GM19193 (cell line): ENCODE measurements around the gene PRDM16.

ENCODE experiments used
- POLR2A ChIP-seq: IDR thresholded peaks from 4 replicates; pipeline ENCODE4 v1.6.1; 2011; ENCODE audit not compliant: insufficient read depth, insufficient read length; ENCODE audit errors: extremely low read depth

The PRDM16 gene

DNA sequence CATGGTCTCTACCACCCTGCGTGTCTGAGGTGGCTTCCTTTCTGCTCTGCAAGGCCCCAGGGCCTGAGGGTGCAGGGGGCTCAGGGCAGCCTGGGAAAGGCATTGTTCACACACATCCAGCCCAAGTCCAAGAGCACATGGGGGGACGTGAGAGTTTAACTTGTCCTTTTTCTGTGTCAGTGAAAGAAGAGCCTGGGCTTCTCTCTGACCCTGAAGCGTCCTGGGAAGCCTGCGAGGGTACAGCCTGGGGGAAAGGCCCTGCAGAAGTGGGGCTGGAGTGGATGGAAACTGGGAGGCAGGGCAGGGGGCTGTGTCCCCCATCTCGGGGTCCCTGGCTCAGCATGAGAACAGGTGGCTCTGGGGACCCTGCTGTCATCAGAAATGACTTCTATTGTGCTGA lies 181.6 kb downstream of the PRDM16 start:
- TF ChIP-seq POLR2A, result no peak

DNA sequence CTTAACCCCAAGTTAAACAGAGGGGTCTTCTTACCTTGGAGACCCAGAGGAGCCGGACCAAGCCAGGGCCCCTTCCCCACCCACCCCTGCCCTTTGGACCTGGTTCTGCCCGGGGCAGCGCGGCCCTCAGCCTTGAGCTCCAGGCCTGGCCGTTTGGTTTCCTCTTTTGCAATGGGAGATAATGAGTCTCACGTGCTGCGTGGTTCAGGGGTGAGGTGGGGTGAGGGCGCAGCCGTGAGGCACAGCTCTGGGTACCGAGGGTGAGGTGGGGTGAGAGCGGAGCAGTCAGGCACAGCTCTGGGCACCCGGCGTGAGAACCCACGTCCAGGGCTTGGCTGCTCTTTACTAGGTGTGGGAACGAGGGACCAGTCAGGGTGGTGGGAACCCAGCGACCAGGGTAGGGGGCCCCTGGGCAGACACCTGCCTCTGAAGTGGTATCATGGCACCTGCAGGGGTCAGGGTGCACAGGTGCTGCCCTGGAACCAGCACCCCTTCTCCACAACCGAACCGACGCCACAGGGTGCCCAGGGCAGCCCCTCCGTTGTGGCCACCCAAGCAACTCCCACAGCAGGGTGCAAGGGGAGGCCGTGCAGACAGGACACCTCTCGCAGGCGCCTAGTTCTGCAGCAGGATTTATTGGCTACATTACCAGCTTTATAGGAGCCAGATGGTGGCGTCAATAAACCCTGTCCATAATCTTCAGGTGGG lies 182.2 kb downstream of the PRDM16 start:
- no peak for TF ChIP-seq POLR2A

DNA sequence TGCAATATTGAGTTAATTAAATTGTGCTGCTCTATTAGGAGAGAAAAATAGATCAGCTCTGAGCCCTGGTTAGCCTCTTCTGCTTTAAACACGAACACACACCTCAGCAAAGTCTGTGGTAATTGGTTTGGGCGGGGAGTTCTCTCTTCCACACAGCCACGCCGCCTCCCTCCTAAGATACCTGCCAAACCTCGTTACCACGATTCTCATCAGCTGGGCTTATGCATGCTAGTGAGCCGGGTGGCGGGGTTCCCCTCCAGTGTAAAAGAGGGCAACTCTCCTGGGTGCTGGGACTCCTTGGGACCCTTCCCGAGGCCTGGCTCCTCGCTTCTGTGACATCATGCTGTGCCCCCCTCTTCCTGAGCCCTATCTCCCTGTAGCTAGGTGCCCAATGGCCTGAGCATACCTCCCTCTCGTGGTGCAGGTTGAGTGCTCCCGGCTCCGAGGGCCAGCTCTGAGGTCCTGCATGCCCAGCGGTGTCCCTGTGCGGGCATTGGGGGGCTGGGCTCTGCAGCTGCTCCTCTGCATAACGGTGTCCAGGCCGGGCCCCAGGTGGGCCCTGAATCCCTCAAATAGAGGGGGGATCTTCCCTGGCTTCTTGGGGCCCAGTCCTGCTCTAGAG lies 182.9 kb downstream of the PRDM16 start:
- no peak for TF ChIP-seq POLR2A

- no peak for TF ChIP-seq POLR2A
These were observed 186.7 kb downstream of the PRDM16 start for GRCh38 chr1:3255680-3256079.

- no peak for TF ChIP-seq POLR2A
These were observed 188.8 kb downstream of the PRDM16 start for GRCh38 chr1:3257788-3258187.

GRCh38 chr1:3258386-3259003 lies 189.5 kb downstream of the PRDM16 start:
- no peak for TF ChIP-seq POLR2A

DNA sequence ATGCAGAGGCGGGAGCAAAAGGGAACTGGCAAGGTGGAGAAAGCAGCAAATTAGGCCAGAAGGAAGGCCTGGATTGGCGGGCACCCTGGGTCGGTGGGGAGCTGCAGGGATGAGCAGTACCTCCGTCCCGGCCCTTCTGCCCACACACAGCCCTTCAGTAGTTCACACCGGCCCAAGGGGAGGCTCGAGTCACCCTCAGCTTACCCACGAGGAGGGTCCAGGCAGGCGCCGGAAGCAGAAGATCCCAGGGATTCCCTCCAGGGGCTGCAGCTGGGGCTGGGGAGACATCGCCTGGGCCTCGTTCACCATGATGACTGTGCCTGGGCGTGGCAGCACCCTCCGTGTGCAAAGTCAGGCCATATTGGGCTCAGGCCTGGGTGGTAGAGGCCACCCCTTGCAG lies 190.0 kb downstream of the PRDM16 start:
- TF ChIP-seq POLR2A, result no peak

- TF ChIP-seq POLR2A, result no peak
These were observed 192.3 kb downstream of the PRDM16 start for GRCh38 chr1:3261007-3261968.

- TF ChIP-seq POLR2A, result no peak
These were observed 193.1 kb downstream of the PRDM16 start for GRCh38 chr1:3261969-3262579.

DNA sequence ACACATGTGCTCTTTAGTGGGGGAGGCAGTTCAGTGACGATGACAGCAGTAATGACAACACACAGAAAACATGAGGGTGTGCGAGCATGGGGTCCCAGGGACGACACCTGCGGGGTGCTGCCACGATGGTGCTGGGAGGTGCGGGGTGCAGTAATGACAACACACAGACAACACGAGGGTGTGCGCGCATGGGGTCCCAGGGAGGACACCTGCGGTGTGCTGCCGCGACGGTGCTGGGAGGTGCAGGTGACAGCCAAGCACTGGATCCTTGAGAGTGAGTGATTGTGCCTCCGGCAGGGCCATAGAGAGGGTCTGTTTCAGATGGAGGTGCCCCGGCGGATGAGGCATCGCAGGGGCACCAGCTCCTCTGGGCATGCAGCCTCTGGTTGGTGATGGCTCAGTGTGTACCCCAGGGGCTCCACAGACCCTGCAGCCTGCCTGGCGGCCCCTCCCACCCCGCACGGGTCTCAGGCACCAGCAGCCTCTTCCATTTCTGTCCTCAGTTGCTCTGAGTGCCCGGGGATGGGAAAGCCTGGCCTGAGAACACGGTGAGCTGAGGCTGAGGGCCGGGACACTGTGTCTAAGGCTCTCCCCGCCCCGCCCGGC lies 193.8 kb downstream of the PRDM16 start:
- TF ChIP-seq POLR2A, result no peak

- no peak for TF ChIP-seq POLR2A
These were observed 194.8 kb downstream of the PRDM16 start for GRCh38 chr1:3263790-3264189.

GRCh38 chr1:3264456-3264855 lies 195.5 kb downstream of the PRDM16 start:
- no peak for TF ChIP-seq POLR2A

GRCh38 chr1:3265835-3266805 lies 197.1 kb downstream of the PRDM16 start:
- no peak for TF ChIP-seq POLR2A
